Effector memory CD4-positive, alpha-beta T cell (primary cell): ENCODE measurements around the gene PLAAT5.

ENCODE experiments used
- DNase-seq, 3 donors: peaks; one replicate each; pipeline ENCODE4 v3.0.0-alpha.2; 2020
- H3K27ac ChIP-seq: 2 replicates; pipeline ENCODE4 v1.7.0; 2013; ENCODE audit warnings: mild to moderate bottlenecking, low read length, moderate library complexity; ENCODE audit not compliant: insufficient read depth, poor library complexity, severe bottlenecking
- H3K27me3 ChIP-seq: replicated peaks from 2 replicates; pipeline ENCODE4 v1.7.0; 2013; ENCODE audit warnings: mild to moderate bottlenecking, low read length; ENCODE audit not compliant: insufficient read depth, control insufficient read depth, poor library complexity, severe bottlenecking
- H3K36me3 ChIP-seq: 2 replicates; pipeline ENCODE4 v1.7.0; 2013; ENCODE audit warnings: mild to moderate bottlenecking, low read length, moderate library complexity; ENCODE audit not compliant: control insufficient read depth, insufficient read depth
- H3K4me1 ChIP-seq: 2 replicates; pipeline ENCODE4 v1.7.0; 2013; ENCODE audit warnings: low read length, mild to moderate bottlenecking; ENCODE audit not compliant: control insufficient read depth, insufficient read depth, poor library complexity, severe bottlenecking
- H3K4me3 ChIP-seq: 2 replicates; pipeline ENCODE4 v1.7.0; 2013; ENCODE audit warnings: low read length, low read depth, mild to moderate bottlenecking; ENCODE audit not compliant: insufficient read depth, poor library complexity, severe bottlenecking
- H3K9me3 ChIP-seq: 2 replicates; pipeline ENCODE4 v1.7.0; 2013; ENCODE audit warnings: mild to moderate bottlenecking, low read length, moderate library complexity; ENCODE audit not compliant: control insufficient read depth

Gene PLAAT5

DNA sequence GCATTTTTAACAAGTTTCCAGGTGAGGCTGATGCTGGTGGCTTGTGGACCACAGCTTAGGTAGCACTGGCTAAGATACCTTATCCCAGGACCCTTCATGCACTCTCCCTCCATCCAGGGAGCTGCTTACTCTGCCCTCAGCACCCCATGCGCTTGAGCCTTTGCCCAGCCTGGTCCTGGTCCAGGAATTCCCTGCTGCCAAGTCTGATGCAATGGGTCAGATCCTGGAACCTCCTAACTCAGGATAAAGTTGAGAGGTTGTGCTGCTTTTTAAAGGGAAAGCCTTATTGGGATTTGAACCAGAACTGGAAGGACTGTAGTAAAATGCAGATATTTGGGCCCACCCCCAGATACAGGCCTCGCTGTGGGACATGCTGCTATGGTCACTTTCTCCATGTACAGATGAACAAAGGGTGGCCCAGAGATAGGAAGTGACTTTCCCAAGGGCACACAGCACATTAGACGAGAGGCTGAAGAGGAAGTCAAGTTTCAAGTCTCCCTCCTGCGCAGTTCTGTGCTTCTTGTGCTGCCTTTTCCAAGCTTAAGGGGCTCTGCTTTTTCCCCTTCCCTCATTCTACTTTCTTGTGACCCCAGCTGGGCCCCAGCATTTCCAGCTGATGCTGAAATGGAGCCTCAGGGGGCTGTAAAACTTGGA is 14.1 kb upstream of the PLAAT5 start:
- Histone ChIP-seq H3K4me1 (peaks cover 10% of the 10 kb centered on the region), H3K27me3 (no peaks in the 10 kb centered on the region), H3K4me3 (no peak overlapping the region), H3K27ac (no peak overlapping the region), H3K36me3 (no peaks in the 10 kb centered on the region), H3K9me3 (peaks cover 7% of the 10 kb centered on the region)
- no peak for DNase-seq

DNA sequence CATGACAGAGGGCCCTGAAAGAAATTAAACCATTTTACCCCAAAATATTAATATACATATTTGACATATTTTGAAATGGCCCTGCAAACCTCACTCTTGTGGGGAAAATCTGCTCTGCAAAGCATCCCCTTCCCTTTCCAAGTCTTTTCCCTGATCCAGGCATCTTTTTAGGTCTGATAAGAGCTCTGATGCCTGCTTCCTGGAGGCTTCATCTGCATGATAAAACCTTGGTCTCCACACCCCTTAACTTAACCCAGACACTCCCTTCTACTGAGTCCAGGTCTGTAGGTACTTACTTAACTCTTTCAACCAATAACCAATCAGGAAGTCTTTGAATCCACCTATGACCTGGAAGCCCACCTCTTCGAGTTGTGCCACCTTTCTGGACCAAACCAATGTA is 13.1 kb upstream of the PLAAT5 start:
- no peaks in the 10 kb centered on the region for H3K27me3 ChIP-seq
- no peak overlapping the region for H3K27ac ChIP-seq
- peaks cover 10% of the 10 kb centered on the region for H3K9me3 ChIP-seq
- H3K4me1 ChIP-seq = peaks cover 10% of the 10 kb centered on the region
- DNase-seq = no peak
- H3K36me3 ChIP-seq = no peaks in the 10 kb centered on the region
- H3K4me3 ChIP-seq = no peak overlapping the region

DNA sequence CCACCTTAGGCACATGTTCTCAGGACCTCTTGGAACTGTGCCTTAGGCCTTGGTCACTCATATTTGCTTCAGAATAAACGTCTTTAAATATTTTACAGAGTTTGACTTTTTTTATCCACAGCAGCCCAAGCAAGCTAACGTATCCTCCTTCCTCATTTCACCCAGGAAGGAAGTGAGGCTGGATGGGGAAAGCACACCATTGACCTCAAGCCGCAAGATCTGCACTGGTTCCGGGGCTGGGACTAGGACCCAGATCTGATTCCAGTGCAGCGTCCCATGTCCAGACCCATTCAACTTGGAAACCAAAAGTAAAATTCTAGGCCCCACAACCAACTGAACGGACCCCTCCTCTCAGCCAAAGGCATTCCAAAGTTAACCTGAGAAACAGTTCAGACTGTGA is 12.5 kb upstream of the PLAAT5 start:
- H3K36me3 ChIP-seq = no peaks in the 10 kb centered on the region
- peaks cover 10% of the 10 kb centered on the region for H3K9me3 ChIP-seq
- H3K4me1 ChIP-seq = peaks cover 10% of the 10 kb centered on the region
- no peak overlapping the region for H3K4me3 ChIP-seq
- DNase-seq = no peak
- H3K27ac ChIP-seq = no peak overlapping the region
- H3K27me3 ChIP-seq = no peaks in the 10 kb centered on the region

DNA sequence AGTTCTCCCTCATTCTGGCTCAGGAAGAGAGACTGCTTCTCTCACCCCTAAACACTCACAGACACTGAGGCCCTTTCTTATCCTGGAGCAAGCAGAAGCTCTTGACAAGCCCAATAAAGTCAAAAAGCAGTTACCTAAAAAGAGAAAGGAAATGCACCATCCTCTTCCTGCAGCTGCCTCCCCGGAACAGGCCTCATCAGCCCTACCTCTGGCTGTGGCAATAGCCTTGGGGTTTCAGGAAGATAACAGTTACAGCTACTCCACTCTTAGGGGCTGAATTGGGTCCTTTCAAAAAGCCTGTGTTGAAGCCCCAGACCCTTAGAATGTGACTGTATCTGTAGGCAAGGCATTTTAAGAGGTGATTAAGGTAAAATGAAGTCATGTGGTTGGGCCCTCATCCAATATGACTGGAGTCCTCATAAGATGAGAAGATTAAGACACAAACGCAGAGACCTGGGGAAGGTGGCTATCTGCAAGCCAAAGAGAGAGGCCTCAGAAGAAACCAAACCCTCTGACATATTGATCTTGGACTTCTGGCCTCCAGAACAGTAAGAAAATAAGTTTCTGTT is 11.4 kb upstream of the PLAAT5 start:
- Histone ChIP-seq H3K27ac (no peak overlapping the region), H3K27me3 (no peaks in the 10 kb centered on the region), H3K9me3 (peaks cover 10% of the 10 kb centered on the region), H3K4me3 (no peak overlapping the region), H3K4me1 (peaks cover 10% of the 10 kb centered on the region), H3K36me3 (no peaks in the 10 kb centered on the region)
- no peak for DNase-seq

DNA sequence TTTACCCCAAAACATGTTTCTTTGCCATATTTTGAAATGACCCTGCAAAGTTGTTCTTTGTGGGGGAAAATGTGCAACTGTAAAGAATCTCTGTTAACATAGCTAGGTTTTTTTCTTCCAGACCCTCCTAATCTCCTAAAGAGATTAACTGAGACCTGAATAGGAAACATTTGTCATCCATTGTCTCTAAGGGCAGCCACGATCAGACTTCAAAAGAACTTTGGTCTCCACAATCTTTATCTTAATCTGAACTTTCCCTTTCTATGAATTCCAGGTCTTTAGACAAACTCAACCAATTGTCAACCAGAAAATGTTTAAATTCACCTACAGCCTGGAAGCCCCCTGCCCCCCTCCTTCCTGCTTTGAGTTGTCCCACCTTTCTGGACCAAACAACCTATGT is 10.3 kb upstream of the PLAAT5 start:
- Histone ChIP-seq H3K27ac (no peak overlapping the region), H3K27me3 (no peaks in the 10 kb centered on the region), H3K9me3 (peaks cover 10% of the 10 kb centered on the region), H3K4me1 (peaks cover 10% of the 10 kb centered on the region), H3K4me3 (no peak overlapping the region), H3K36me3 (no peaks in the 10 kb centered on the region)
- DNase-seq = no peak

DNA sequence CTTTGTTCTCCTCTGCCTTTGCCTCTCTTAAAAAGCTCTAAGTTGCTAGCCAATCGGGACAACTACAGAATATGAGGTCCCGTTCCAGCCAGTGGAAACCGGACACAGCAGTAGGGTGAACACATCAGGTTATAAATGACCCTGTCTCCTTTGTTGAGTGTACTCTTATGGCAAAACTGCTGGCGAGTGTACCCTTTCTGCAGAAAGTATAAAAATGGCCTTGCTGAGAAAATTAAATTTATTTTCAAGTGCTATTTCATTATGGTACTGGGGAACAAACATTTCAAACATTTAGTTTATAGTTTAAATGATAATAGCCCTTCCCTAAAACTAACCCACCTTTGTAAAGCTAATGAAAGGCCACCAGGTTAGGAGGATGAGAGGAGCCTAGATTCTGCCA is 8.9 kb upstream of the PLAAT5 start:
- DNase-seq = no peak
- Histone ChIP-seq H3K4me3 (no peak overlapping the region), H3K4me1 (peaks cover 7% of the 10 kb centered on the region), H3K27me3 (no peaks in the 10 kb centered on the region), H3K36me3 (no peaks in the 10 kb centered on the region), H3K9me3 (peaks cover 10% of the 10 kb centered on the region), H3K27ac (no peak overlapping the region)

DNA sequence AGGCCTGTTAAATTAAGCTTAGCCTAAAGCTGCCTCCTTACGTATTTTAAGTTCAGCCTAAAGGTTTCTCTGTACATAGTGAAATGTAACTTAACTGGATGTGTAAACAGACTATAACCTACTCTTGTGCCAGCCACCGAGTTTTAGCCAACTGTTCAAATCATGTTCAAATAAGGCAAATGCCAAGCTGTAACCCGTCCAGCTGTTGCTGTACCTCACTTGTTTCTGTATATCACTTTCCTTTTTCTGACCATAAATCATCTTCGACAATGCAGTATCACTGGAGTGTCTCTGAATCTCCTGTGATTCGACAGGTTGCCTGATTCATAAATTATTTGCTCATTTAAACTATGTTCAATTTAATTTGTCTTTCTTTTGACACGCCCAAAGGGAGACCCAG is 4.0 kb upstream of the PLAAT5 start:
- no peak overlapping the region for H3K4me3 ChIP-seq
- H3K4me1 ChIP-seq = peaks cover 8% of the 10 kb centered on the region
- peaks cover 2% of the 10 kb centered on the region for H3K9me3 ChIP-seq
- DNase-seq = no peak
- H3K36me3 ChIP-seq = no peaks in the 10 kb centered on the region
- no peaks in the 10 kb centered on the region for H3K27me3 ChIP-seq
- no peak overlapping the region for H3K27ac ChIP-seq

DNA sequence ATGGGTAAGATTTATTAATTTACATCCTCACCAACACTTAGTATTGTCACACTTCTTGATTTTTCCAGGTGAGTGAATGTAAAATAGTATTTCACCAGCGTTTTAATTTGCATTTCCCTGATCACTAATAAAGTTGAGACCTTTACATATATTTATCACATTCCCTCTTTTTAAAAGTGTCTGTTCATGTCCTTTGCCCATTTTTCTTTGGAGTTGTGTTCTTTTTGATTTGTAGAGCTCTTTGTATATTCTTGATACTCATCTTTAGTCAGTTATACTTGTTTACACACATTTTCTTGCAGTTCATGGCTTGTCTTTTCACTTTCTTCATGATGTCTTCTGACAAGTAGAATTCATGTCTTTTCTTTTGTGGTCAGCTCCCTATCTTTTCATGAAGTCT is 2.2 kb upstream of the PLAAT5 start:
- no peak overlapping the region for H3K4me3 ChIP-seq
- no peaks in the 10 kb centered on the region for H3K27me3 ChIP-seq
- no peaks in the 10 kb centered on the region for H3K9me3 ChIP-seq
- H3K27ac ChIP-seq = no peak overlapping the region
- H3K4me1 ChIP-seq = peaks cover 8% of the 10 kb centered on the region
- no peak for DNase-seq
- H3K36me3 ChIP-seq = no peaks in the 10 kb centered on the region

DNA sequence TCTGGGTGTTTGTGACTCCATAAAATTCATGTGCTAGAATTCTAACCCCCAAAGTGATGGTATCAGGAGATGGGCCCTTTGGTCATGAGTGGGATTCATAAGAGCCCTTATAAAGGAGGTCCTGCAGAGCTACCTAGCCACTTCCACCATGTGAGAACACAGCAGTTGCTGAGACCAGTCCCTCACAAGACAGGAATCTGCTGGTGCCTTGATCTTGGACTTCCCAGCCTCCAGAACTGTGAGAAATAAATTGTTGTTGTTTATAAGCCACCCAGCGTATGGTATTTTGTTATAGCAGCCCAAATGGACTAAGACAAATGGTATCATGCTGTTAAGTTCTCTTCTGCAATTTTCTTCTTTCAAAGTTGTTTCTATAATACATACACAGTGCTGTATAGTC is 1.5 kb upstream of the PLAAT5 start:
- peaks cover 8% of the 10 kb centered on the region for H3K4me1 ChIP-seq
- H3K27me3 ChIP-seq = no peaks in the 10 kb centered on the region
- H3K4me3 ChIP-seq = no peak overlapping the region
- H3K27ac ChIP-seq = no peak overlapping the region
- no peaks in the 10 kb centered on the region for H3K9me3 ChIP-seq
- no peak for DNase-seq
- no peaks in the 10 kb centered on the region for H3K36me3 ChIP-seq

DNA sequence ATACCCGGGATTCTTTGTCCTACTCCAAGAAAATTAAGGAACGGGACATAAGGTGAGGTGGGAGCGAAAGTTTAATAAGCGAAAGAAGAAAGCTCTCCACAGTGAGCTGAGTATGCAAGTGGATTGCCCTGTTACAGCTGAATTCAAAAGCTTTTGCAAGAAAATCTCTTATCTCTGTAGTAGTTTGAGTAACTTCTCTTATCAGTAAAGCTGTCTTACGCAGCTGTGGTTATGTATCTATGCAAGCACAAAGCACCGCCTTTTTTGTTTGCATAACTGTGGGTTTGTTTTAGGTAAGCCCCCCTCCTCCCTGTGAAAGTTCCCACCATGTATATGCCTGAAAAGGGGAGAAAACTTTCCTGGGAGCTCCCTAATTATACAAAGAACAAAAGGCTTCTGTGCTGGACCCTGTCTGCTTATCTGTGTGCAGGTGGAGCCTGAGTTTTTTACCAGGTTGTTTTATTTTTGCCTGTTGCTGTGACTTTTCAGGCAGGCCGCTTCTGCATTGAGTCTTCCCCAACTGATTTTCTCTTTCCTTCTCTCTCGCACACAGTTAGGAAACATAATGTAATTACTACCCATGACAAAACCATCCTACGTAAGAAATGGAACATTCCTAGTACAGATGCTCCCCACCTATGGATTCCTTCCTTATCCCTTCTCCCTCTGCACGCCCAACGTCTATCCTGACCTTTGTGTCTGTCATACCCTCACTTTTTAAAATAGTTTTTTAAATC is 837 bp upstream of the PLAAT5 start:
- Histone ChIP-seq H3K27ac (no peak overlapping the region), H3K4me1 (peaks cover 8% of the 10 kb centered on the region), H3K36me3 (no peaks in the 10 kb centered on the region), H3K4me3 (peak overlapping the region; percentile 58), H3K27me3 (no peaks in the 10 kb centered on the region), H3K9me3 (no peaks in the 10 kb centered on the region)
- no peak for DNase-seq
